GM23248 (cell line): ENCODE data around the gene PLA2G5. TPM values are rescaled to one million over a fixed set of nuclear protein-coding genes. Genes with fewer than 3 reads are reported as not detected.

Experiments used
- DNase-seq: peaks from one replicate; pipeline ENCODE4 v3.0.0-alpha.2; 2015
- H2AFZ ChIP-seq: fragments of 200-600 bp; sonication (generic); 2 replicates; pipeline ENCODE4 v1.6.1; 2016; ENCODE audit warnings: antibody characterized with exemption
- H3F3A ChIP-seq: fragments of 200-600 bp; sonication (generic); 2 replicates; pipeline ENCODE4 v1.6.1; 2016; ENCODE audit warnings: mild to moderate bottlenecking, antibody characterized with exemption, mixed run types; ENCODE audit not compliant: insufficient read depth
- H3K27ac ChIP-seq: fragments of 200-600 bp; sonication (generic); 2 replicates; pipeline ENCODE4 v1.5.1; 2016; ENCODE audit warnings: mild to moderate bottlenecking
- H3K27me3 ChIP-seq: fragments of 200-600 bp; sonication (generic); replicated peaks from 2 replicates; pipeline ENCODE4 v1.6.1; 2016; ENCODE audit warnings: mild to moderate bottlenecking; ENCODE audit not compliant: insufficient read depth
- H3K36me3 ChIP-seq: fragments of 200-600 bp; sonication (generic); 2 replicates; pipeline ENCODE4 v1.6.1; 2016; ENCODE audit warnings: low read depth, mild to moderate bottlenecking
- H3K4me1 ChIP-seq: fragments of 200-600 bp; sonication (generic); 2 replicates; pipeline ENCODE4 v1.6.1; 2016; ENCODE audit warnings: mild to moderate bottlenecking; ENCODE audit not compliant: insufficient read depth
- H3K4me2 ChIP-seq: fragments of 200-600 bp; sonication (generic); one replicate; pipeline ENCODE4 v1.6.1; 2016; ENCODE audit warnings: mild to moderate bottlenecking; ENCODE audit not compliant: unreplicated experiment
- H3K4me3 ChIP-seq: fragments of 200-600 bp; sonication (generic); 2 replicates; pipeline ENCODE4 v1.5.1; 2016; ENCODE audit warnings: mild to moderate bottlenecking
- H3K79me2 ChIP-seq: fragments of 200-600 bp; sonication (generic); 2 replicates; pipeline ENCODE4 v1.6.1; 2016; ENCODE audit warnings: mild to moderate bottlenecking; ENCODE audit not compliant: insufficient read depth
- H3K9ac ChIP-seq: fragments of 200-600 bp; sonication (generic); 2 replicates; pipeline ENCODE4 v1.6.1; 2016; ENCODE audit warnings: mild to moderate bottlenecking
- H3K9me2 ChIP-seq: fragments of 200-600 bp; sonication (generic); 2 replicates; pipeline ENCODE4 v1.6.1; 2016; ENCODE audit warnings: mixed run types, mild to moderate bottlenecking, moderate library complexity; ENCODE audit not compliant: insufficient read depth
- H3K9me3 ChIP-seq: fragments of 200-600 bp; sonication (generic); one replicate; pipeline ENCODE4 v1.6.1; 2017; ENCODE audit warnings: low read depth
- H4K20me1 ChIP-seq: fragments of 200-600 bp; sonication (generic); 2 replicates; pipeline ENCODE4 v1.6.0; 2016; ENCODE audit not compliant: insufficient read depth
- EZH2 ChIP-seq: fragments of 200-600 bp; sonication (generic); IDR thresholded peaks from 2 replicates; pipeline ENCODE4 v1.6.1; 2018; ENCODE audit warnings: antibody characterized with exemption, mild to moderate bottlenecking; ENCODE audit not compliant: insufficient read depth, poor library complexity, severe bottlenecking
- EZH2phosphoT487 ChIP-seq: fragments of 200-600 bp; sonication (generic); IDR thresholded peaks from 2 replicates; pipeline ENCODE4 v1.6.1; 2018; ENCODE audit warnings: antibody characterized with exemption, moderate library complexity, mild to moderate bottlenecking, low read depth; ENCODE audit not compliant: insufficient read depth
- WGBS, 2 experiments: methylation state at CpG; one replicate each; pipeline ENCODE4 v1.1.6; 2015 to 2017; ENCODE audit warnings: low lambda C conversion rate in 2 of 2, low coverage in 1 of 2; ENCODE audit errors: missing lambda C conversion rate in 2 of 2; 5-methylcytosine and 5-hydroxymethylcytosine counted together
- in situ Hi-C: fragments of 300-500 bp; cut with MboI; formaldehyde crosslinking; loops from 2 replicates; pipeline ENCODE4 v1.15.0; 2020
- polyA plus RNA-seq: library from polyadenylated mRNA; unstranded; fragments of >200 nt; fragmentation: Nextera tagmentation; extraction: Ambion mirVana; gene quantifications from 2 replicates; pipeline ENCODE4 v1.2.1, GENCODE V29; 2016
- total RNA-seq: library from RNA; depleted of rRNA; stranded (reverse); fragments of >200 nt; shearing (Covaris generic); gene quantifications from 2 replicates; pipeline ENCODE4 v1.2.3, GENCODE V29; 2014; rRNA removed

Gene PLA2G5
- total and polyA plus RNA-seq, 2 experiments from 2014 or later, result 0.16 TPM; not detected in 1

DNA sequence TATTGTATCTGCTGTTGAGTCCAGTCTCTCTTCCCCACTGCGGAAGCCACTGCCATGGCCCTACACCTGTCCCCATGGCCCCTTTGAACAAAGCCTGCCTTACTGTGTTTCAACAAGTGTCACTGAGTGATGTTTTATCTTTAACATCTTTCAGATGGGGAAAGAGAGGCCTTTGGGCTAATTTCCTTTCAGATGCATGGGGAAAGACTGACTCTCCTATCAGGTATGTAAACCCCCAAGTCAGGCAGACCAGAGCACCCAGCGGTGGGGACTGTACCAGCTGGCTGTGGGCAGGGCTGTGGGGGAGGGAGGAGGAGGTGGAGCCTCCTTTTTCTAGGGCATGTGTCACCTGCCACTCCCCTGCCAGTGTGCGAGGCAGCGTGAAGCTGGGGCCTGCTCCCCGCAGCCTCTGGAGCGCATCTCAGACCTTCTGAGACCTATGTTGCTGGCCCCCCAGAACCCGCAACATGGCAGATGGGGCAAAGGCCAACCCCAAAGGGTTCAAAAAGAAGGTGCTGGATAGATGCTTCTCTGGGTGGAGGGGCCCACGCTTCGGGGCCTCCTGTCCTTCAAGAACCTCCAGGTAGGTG is 69.1 kb downstream of the PLA2G5 start, which contains the start of gene PLA2G2F:
PLA2G2F (plus strand) TSS at position 363 of the 590 bp plus-strand sequence; CDS start at position 468, 105 bp downstream.
- H3K79me2 ChIP-seq, result no peaks in the 10 kb centered on the region
- no peak within 1 kb of the TSS for H3K4me3 ChIP-seq
- 86 to 87% methylated on average over 9 of the region's 9 CpGs for WGBS, 2 experiments
- H3K9ac ChIP-seq, result no peak within 1 kb of the TSS
- H2AFZ ChIP-seq, result no peak within 1 kb of the TSS
- H3K27ac ChIP-seq, result no peak within 1 kb of the TSS
- no peaks in the 10 kb centered on the region for H4K20me1 ChIP-seq
- DNase-seq, result no peak
- no peaks in the 10 kb centered on the region for H3K36me3 ChIP-seq
- no peaks in the 10 kb centered on the region for H3K9me2 ChIP-seq
- no peaks in the 10 kb centered on the region for H3K4me1 ChIP-seq
- H3K9me3 ChIP-seq, result no peaks in the 10 kb centered on the region
- no peak for TF ChIP-seq EZH2
- no peak for TF ChIP-seq EZH2phosphoT487
- in situ Hi-C loops, result no loop called here
- H3F3A ChIP-seq, result no peaks in the 10 kb centered on the region
- no peaks in the 10 kb centered on the region; the same call in 1 of the 2 replicates for H3K27me3 ChIP-seq
- no peak within 1 kb of the TSS for H3K4me2 ChIP-seq

DNA sequence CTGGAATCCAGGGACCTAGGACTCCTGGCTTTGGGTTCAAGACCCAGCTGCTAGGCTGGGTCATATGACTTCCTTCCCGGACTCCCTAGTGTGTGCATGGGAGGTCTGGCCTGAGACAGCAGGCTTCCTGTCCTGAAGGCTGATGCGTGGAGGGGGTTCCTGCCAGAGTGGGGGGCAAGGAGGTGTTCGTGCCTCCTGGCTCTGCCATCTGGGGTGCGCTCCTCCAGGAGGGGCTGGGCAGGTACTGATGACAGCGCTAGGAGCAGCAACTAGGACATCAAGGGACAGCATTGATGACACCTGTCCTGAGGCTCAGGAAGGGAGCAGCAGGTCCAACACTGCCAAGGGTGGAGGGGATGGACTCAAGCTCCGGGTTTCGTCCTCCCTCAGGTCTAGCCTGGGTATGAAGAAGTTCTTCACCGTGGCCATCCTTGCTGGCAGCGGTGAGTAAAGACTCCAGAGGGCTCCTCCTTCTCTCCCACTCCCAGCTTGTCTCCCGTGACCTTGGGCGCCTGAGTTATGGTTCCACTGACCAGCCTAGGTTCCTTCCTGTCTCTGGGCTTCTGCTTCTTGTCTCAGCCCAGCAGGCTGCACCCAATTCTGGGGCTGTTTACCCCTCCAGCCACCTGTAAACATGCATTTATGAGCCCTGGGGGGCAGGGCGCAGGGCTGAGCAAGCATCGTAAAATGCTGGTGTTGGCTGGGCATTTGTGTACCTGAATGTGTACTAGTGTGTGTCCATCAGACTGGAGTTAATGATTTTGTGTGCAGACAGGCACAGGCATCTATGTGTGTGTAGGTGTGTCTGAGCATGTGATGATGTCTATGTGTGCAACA is 70.0 kb downstream of the PLA2G5 start:
- H3K9me2 ChIP-seq, result no peaks in the 10 kb centered on the region
- H3K9me3 ChIP-seq, result no peaks in the 10 kb centered on the region
- no peaks in the 10 kb centered on the region for H3K4me1 ChIP-seq
- H3K27ac ChIP-seq, result no peak overlapping the region
- no peaks in the 10 kb centered on the region; the same call in 1 of the 2 replicates for H3K27me3 ChIP-seq
- H3K4me3 ChIP-seq, result no peak overlapping the region
- WGBS, 2 experiments, result 56 to 62% methylated on average over 13 of the region's 13 CpGs
- no peaks in the 10 kb centered on the region for H3K36me3 ChIP-seq
- H3F3A ChIP-seq, result no peaks in the 10 kb centered on the region
- TF ChIP-seq EZH2 (no peak), EZH2phosphoT487 (no peak)
- H4K20me1 ChIP-seq, result no peaks in the 10 kb centered on the region
- in situ Hi-C loops, result no loop called here
- no peak overlapping the region for H3K9ac ChIP-seq
- H3K4me2 ChIP-seq, result no peak overlapping the region
- no peak for DNase-seq
- no peak overlapping the region for H2AFZ ChIP-seq
- no peaks in the 10 kb centered on the region for H3K79me2 ChIP-seq

DNA sequence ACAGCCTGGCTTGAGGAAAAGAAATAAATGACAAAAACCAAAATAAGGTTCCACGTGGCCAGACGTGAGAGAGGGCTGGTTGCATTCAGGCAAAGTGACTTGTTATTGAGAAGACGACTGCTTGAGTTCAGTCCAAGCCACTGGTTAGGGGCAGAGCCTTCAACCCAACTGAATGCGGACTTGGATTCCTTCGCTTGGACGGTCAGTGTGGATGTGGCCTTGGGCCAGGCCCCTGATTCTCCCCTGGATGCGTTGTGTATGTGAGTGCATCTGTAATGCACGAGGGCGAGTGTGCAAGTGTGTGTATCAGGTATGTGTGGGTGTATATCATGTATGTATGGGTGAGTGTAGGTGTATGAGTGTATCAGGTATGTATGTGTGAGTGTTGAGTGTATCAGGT is 71.0 kb downstream of the PLA2G5 start:
- H3K36me3 ChIP-seq, result no peaks in the 10 kb centered on the region
- no peaks in the 10 kb centered on the region for H3K9me2 ChIP-seq
- no peaks in the 10 kb centered on the region for H4K20me1 ChIP-seq
- no peak overlapping the region for H2AFZ ChIP-seq
- H3K4me3 ChIP-seq, result no peak overlapping the region
- WGBS, 2 experiments, result 55 to 60% methylated on average over 9 of the region's 9 CpGs
- H3K79me2 ChIP-seq, result no peaks in the 10 kb centered on the region
- H3K4me1 ChIP-seq, result no peaks in the 10 kb centered on the region
- no peaks in the 10 kb centered on the region for H3K9me3 ChIP-seq
- no peak overlapping the region for H3K9ac ChIP-seq
- H3K27me3 ChIP-seq, result no peaks in the 10 kb centered on the region; the same call in 1 of the 2 replicates
- no peak overlapping the region for H3K4me2 ChIP-seq
- in situ Hi-C loops, result no loop called here
- DNase-seq, result no peak
- TF ChIP-seq EZH2 (no peak), EZH2phosphoT487 (no peak)
- no peaks in the 10 kb centered on the region for H3F3A ChIP-seq
- no peak overlapping the region for H3K27ac ChIP-seq

DNA sequence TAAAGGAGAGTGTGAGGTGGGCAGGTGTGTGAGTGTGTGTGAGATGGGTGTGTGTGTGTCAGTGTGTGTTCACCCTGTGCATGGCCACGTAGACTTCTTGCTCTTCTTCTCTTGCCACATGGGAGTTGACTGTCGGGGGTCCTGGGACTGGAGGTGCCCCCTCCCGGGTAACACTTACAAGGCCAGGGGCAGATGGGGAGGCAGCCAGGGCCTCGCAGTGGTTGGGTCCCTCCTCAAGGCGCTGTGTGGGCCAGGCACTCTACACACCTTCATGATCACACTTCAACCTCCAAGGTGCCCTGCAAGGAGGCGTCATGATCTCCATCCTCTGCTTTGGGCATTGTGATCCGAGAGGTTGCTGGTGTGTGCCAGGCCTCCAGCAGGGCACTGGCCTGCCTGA is 71.5 kb downstream of the PLA2G5 start:
- Histone ChIP-seq H3K27me3 (no peaks in the 10 kb centered on the region; the same call in 1 of the 2 replicates), H2AFZ (no peak overlapping the region), H3K9me3 (no peaks in the 10 kb centered on the region), H3K4me1 (no peaks in the 10 kb centered on the region), H3K9ac (no peak overlapping the region), H4K20me1 (no peaks in the 10 kb centered on the region), H3F3A (no peaks in the 10 kb centered on the region), H3K79me2 (no peaks in the 10 kb centered on the region), H3K27ac (no peak overlapping the region), H3K9me2 (no peaks in the 10 kb centered on the region), H3K4me3 (no peak overlapping the region), H3K4me2 (no peak overlapping the region), H3K36me3 (no peaks in the 10 kb centered on the region)
- in situ Hi-C loops, result no loop called here
- whole genome bisulfite sequencing, 2 experiments, result 65 to 76% methylated on average over 7 of the region's 7 CpGs
- TF ChIP-seq EZH2phosphoT487 (no peak), EZH2 (no peak)
- DNase-seq, result no peak

Other genes starting within 250 kb of the PLA2G5 start
- gene OTUD3, start 187.8 kb upstream of the PLA2G5 start, total RNA-seq, result 3.2 and 4.8 TPM in 2 replicates
- gene OTUD3, start 187.8 kb upstream of the PLA2G5 start, polyA plus RNA-seq, result 1.7 and 1.8 TPM in 2 replicates
- gene PLA2G2E, start 146.6 kb upstream of the PLA2G5 start, total RNA-seq, result not detected in 2 replicates
- gene PLA2G2E, start 146.6 kb upstream of the PLA2G5 start, polyA plus RNA-seq, result not detected in 2 replicates
- gene PLA2G2A, start 90.6 kb upstream of the PLA2G5 start, total RNA-seq, result not detected in 2 replicates
- 0.35 TPM in 1 of 2 replicates, not detected in the other for gene PLA2G2A, start 90.6 kb upstream of the PLA2G5 start, polyA plus RNA-seq
- gene PLA2G2D, start 49.3 kb downstream of the PLA2G5 start, total RNA-seq, result not detected in 2 replicates
- gene PLA2G2D, start 49.3 kb downstream of the PLA2G5 start, polyA plus RNA-seq, result not detected in 2 replicates
- not detected in 2 replicates for gene PLA2G2F, start 69.1 kb downstream of the PLA2G5 start, total RNA-seq
- gene PLA2G2F, start 69.1 kb downstream of the PLA2G5 start, polyA plus RNA-seq, result not detected in 2 replicates
- gene UBXN10, start 115.9 kb downstream of the PLA2G5 start, total RNA-seq, result 0.11 TPM in 1 of 2 replicates, not detected in the other
- not detected in 2 replicates for gene UBXN10, start 115.9 kb downstream of the PLA2G5 start, polyA plus RNA-seq
- gene PLA2G2C, start 116.3 kb downstream of the PLA2G5 start, total RNA-seq, result not detected in 2 replicates
- not detected in 2 replicates for gene PLA2G2C, start 116.3 kb downstream of the PLA2G5 start, polyA plus RNA-seq
- gene VWA5B1, start 220.7 kb downstream of the PLA2G5 start, total RNA-seq, result not detected in 2 replicates
- gene VWA5B1, start 220.7 kb downstream of the PLA2G5 start, polyA plus RNA-seq, result not detected in 2 replicates